Mesenchymal stem cell (in vitro differentiated cells and primary cell): Measurements from ENCODE around the gene HOXD9.

ENCODE experiments used
- DNase-seq: peaks from one replicate; pipeline ENCODE4 v3.0.0-alpha.2; 2013
- H2AFZ ChIP-seq: one replicate; pipeline ENCODE4 v1.6.1; 2013; ENCODE audit warnings: low read depth, mild to moderate bottlenecking, control low read depth, inconsistent platforms, low read length, moderate library complexity
- H2AK5ac ChIP-seq: 2 replicates; pipeline ENCODE4 v1.6.1; 2013; ENCODE audit warnings: low read length, moderate library complexity, mild to moderate bottlenecking, inconsistent platforms; ENCODE audit not compliant: severe bottlenecking
- H2BK120ac ChIP-seq: one replicate; pipeline ENCODE4 v1.6.1; 2013; ENCODE audit warnings: low read depth, mild to moderate bottlenecking, inconsistent platforms, low read length, moderate library complexity
- H2BK12ac ChIP-seq, 2 experiments: one replicate each; pipeline ENCODE4 v1.6.1; 2013; ENCODE audit warnings: inconsistent platforms in 2 of 2, low read length in 2 of 2, mild to moderate bottlenecking in 2 of 2, moderate library complexity in 2 of 2, control low read depth in 1 of 2
- H2BK15ac ChIP-seq: one replicate; pipeline ENCODE4 v1.6.1; 2013; ENCODE audit warnings: mild to moderate bottlenecking, low read depth, inconsistent platforms; ENCODE audit not compliant: poor library complexity, severe bottlenecking
- H2BK5ac ChIP-seq: 2 replicates; pipeline ENCODE4 v1.6.1; 2013; ENCODE audit warnings: low read depth, mild to moderate bottlenecking, low read length, control low read depth, inconsistent platforms; ENCODE audit not compliant: poor library complexity, severe bottlenecking
- H3K14ac ChIP-seq, 2 experiments: one replicate each; pipeline ENCODE4 v1.6.1; 2013; ENCODE audit warnings: inconsistent platforms in 2 of 2, low read length in 2 of 2, control low read depth in 1 of 2, mild to moderate bottlenecking in 1 of 2, moderate library complexity in 1 of 2
- H3K18ac ChIP-seq, 2 experiments: one replicate each; pipeline ENCODE4 v1.6.1; 2013; ENCODE audit warnings: inconsistent platforms in 2 of 2, low read length in 2 of 2, control low read depth in 1 of 2, low read depth in 1 of 2, mild to moderate bottlenecking in 1 of 2
- H3K23ac ChIP-seq, 2 experiments: one replicate each; pipeline ENCODE4 v1.6.1; 2013; ENCODE audit warnings: inconsistent platforms in 2 of 2, low read length in 2 of 2, mild to moderate bottlenecking in 2 of 2, moderate library complexity in 2 of 2, control low read depth in 1 of 2
- H3K27ac ChIP-seq: 2 replicates; pipeline ENCODE4 v1.5.1; 2013; ENCODE audit warnings: mild to moderate bottlenecking, moderate library complexity, low read length, control low read depth, inconsistent platforms; ENCODE audit not compliant: poor library complexity, severe bottlenecking
- H3K27me3 ChIP-seq, 2 experiments: 2 replicates each; pipeline versions ENCODE4 v1.6.1 to v1.7.0; 2013; ENCODE audit warnings: low read length in 2 of 2, mild to moderate bottlenecking in 2 of 2, moderate library complexity in 2 of 2, control low read depth in 1 of 2, inconsistent platforms in 1 of 2; ENCODE audit not compliant: control insufficient read depth in 1 of 2, insufficient read depth in 1 of 2
- H3K36me3 ChIP-seq, 2 experiments: 2 replicates each; pipeline versions ENCODE4 v1.6.1 to v1.7.0; 2013; ENCODE audit warnings: low read length in 2 of 2, control low read depth in 1 of 2, inconsistent platforms in 1 of 2, low read depth in 1 of 2, mild to moderate bottlenecking in 1 of 2; ENCODE audit not compliant: insufficient read depth in 2 of 2, control insufficient read depth in 1 of 2
- H3K4ac ChIP-seq, 2 experiments: one replicate each; pipeline ENCODE4 v1.6.1; 2013; ENCODE audit warnings: inconsistent platforms in 2 of 2, low read length in 2 of 2, mild to moderate bottlenecking in 2 of 2, moderate library complexity in 2 of 2, control low read depth in 1 of 2, low read depth in 1 of 2
- H3K4me1 ChIP-seq: 2 replicates; pipeline ENCODE4 v1.6.1; 2013; ENCODE audit warnings: low read depth, low read length, control low read depth; ENCODE audit not compliant: control insufficient read depth, insufficient read depth
- H3K4me2 ChIP-seq: 2 replicates; pipeline ENCODE4 v1.6.1; 2013; ENCODE audit warnings: low read length, mild to moderate bottlenecking, inconsistent platforms; ENCODE audit not compliant: poor library complexity, severe bottlenecking
- H3K4me3 ChIP-seq, 2 experiments: 2 replicates each; pipeline versions ENCODE4 v1.5.1 to v1.7.0; 2013; ENCODE audit warnings: low read length in 2 of 2, mild to moderate bottlenecking in 2 of 2, control low read depth in 1 of 2, low read depth in 1 of 2; ENCODE audit not compliant: insufficient read depth in 1 of 2
- H3K79me1 ChIP-seq: replicated peaks from 2 replicates; pipeline ENCODE4 v1.6.1; 2013; ENCODE audit warnings: mild to moderate bottlenecking, control low read depth, low read length, inconsistent platforms; ENCODE audit not compliant: poor library complexity, severe bottlenecking
- H3K9ac ChIP-seq: 2 replicates; pipeline ENCODE4 v1.7.0; 2013; ENCODE audit warnings: mild to moderate bottlenecking, low read length, moderate library complexity
- H3K9me3 ChIP-seq: 2 replicates; pipeline ENCODE4 v1.7.0; 2013; ENCODE audit warnings: mild to moderate bottlenecking, low read length; ENCODE audit not compliant: control insufficient read depth
- H4K8ac ChIP-seq: one replicate; pipeline ENCODE4 v1.6.1; 2013; ENCODE audit warnings: inconsistent platforms, mild to moderate bottlenecking, low read length, moderate library complexity
- H4K91ac ChIP-seq: one replicate; pipeline ENCODE4 v1.6.1; 2013; ENCODE audit warnings: mild to moderate bottlenecking, low read length, inconsistent platforms
- WGBS: methylation state at CpG from one replicate; pipeline ENCODE4 v1.1.7; 2013; ENCODE audit warnings: mixed read lengths; 5-methylcytosine and 5-hydroxymethylcytosine counted together

HOXD9 gene

GRCh38 chr2:176124110-176124946 is 1.8 kb downstream of the HOXD9 start:
- 24% methylated on average over 30 of the region's 34 CpGs for WGBS
- Histone ChIP-seq H2BK15ac (no peak overlapping the region), H2BK120ac (no peak overlapping the region), H2BK5ac (no peak overlapping the region), H3K79me1 (no peaks in the 10 kb centered on the region), H3K4ac (no peak overlapping the region), H2BK12ac (no peak overlapping the region), H3K36me3 (no peaks in the 10 kb centered on the region), H3K18ac (no peak overlapping the region), H3K9me3 (no peaks in the 10 kb centered on the region), H3K14ac (no peak overlapping the region), H2AK5ac (no peak overlapping the region), H2AFZ (no peak overlapping the region), H3K9ac (peak overlapping the region; percentile 69), H4K91ac (no peak overlapping the region), H3K23ac (no peak overlapping the region), H3K4me3 (peak overlapping the region in 1 of 2 experiments; percentile 84), H3K27me3 (peaks cover 33 to 90% of the 10 kb centered on the region in 2 experiments), H3K4me2 (no peak overlapping the region), H3K27ac (no peak overlapping the region), H3K4me1 (peaks cover 28% of the 10 kb centered on the region), H4K8ac (no peak overlapping the region)
- DNase-seq = no peak

GRCh38 chr2:176124947-176125771 is 2.6 kb downstream of the HOXD9 start:
- WGBS = 23% methylated on average over 8 of the region's 9 CpGs
- Histone ChIP-seq H4K8ac (no peak overlapping the region), H3K4me2 (no peak overlapping the region), H2AK5ac (no peak overlapping the region), H4K91ac (no peak overlapping the region), H2BK5ac (no peak overlapping the region), H3K36me3 (no peaks in the 10 kb centered on the region), H3K14ac (no peak overlapping the region), H3K18ac (no peak overlapping the region), H3K4me3 (no peak overlapping the region), H2BK15ac (no peak overlapping the region), H3K27me3 (peaks cover 25 to 83% of the 10 kb centered on the region in 2 experiments), H3K79me1 (no peaks in the 10 kb centered on the region), H3K23ac (no peak overlapping the region), H3K9me3 (no peaks in the 10 kb centered on the region), H2BK120ac (no peak overlapping the region), H3K4ac (no peak overlapping the region), H3K4me1 (peaks cover 34% of the 10 kb centered on the region), H2BK12ac (no peak overlapping the region), H3K27ac (no peak overlapping the region), H2AFZ (no peak overlapping the region), H3K9ac (no peak overlapping the region)
- DNase-seq = no peak

- no peaks in the 10 kb centered on the region for H3K36me3 ChIP-seq
- H2BK12ac ChIP-seq = no peak overlapping the region
- no peak overlapping the region for H2AK5ac ChIP-seq
- no peak overlapping the region for H4K91ac ChIP-seq
- WGBS = 7% methylated on average over 6 of the region's 6 CpGs
- H2BK5ac ChIP-seq = no peak overlapping the region
- no peak overlapping the region for H3K4ac ChIP-seq
- no peak overlapping the region for H3K4me2 ChIP-seq
- H3K9me3 ChIP-seq = no peaks in the 10 kb centered on the region
- H3K4me1 ChIP-seq = peaks cover 38% of the 10 kb centered on the region
- H3K14ac ChIP-seq = no peak overlapping the region
- peaks cover 20 to 77% of the 10 kb centered on the region in 2 experiments for H3K27me3 ChIP-seq
- H4K8ac ChIP-seq = no peak overlapping the region
- no peak overlapping the region for H3K9ac ChIP-seq
- H3K18ac ChIP-seq = no peak overlapping the region
- DNase-seq = no peak
- no peak overlapping the region for H2AFZ ChIP-seq
- H2BK120ac ChIP-seq = no peak overlapping the region
- H3K4me3 ChIP-seq = no peak overlapping the region
- no peak overlapping the region for H2BK15ac ChIP-seq
- H3K27ac ChIP-seq = no peak overlapping the region
- no peaks in the 10 kb centered on the region for H3K79me1 ChIP-seq
- no peak overlapping the region for H3K23ac ChIP-seq
Observed at GRCh38 chr2:176125772-176126054, 3.2 kb downstream of the HOXD9 start.
